Activated T-helper 2 cell treated with anti-CD3 and anti-CD28 coated beads, Interferon-gamma antibody, Interleukin-2, Interleukin-4, amounts not matched to agents 10 μg/mL and 5 μg/mL and 100 μg/mL, durations not matched to agents 14 hours and 24 hours and 36 hours (primary cell): ENCODE data around the gene TDRD12. TPM values are rescaled to one million over a fixed set of nuclear protein-coding genes. Genes with fewer than 3 reads are reported as not detected.
A peak's percentile ranks its signal among the peaks of the same experiment; 100 is the strongest.

Experiments
- DNase-seq: peaks from one replicate; pipeline ENCODE4 v3.0.0; 2021; ENCODE audit warnings: low spot score
- H3K27ac Mint-ChIP-seq: one replicate; pipeline ENCODE4 v1.8.0; 2021; ENCODE audit warnings: mixed read lengths
- H3K27me3 Mint-ChIP-seq: one replicate; pipeline ENCODE4 v1.8.0; 2021; ENCODE audit warnings: low read depth, mixed read lengths
- H3K36me3 Mint-ChIP-seq: one replicate; pipeline ENCODE4 v1.8.0; 2021; ENCODE audit warnings: low read depth, mixed read lengths
- H3K4me1 Mint-ChIP-seq: one replicate; pipeline ENCODE4 v1.8.0; 2021; ENCODE audit warnings: low read depth, mixed read lengths
- H3K4me3 Mint-ChIP-seq: one replicate; pipeline ENCODE4 v1.8.0; 2021; ENCODE audit warnings: low read depth, mild to moderate bottlenecking, moderate library complexity, mixed read lengths
- H3K9me3 Mint-ChIP-seq: one replicate; pipeline ENCODE4 v1.8.0; 2021; ENCODE audit warnings: mixed read lengths
- intact Hi-C: fragments of 100-400 bp; cut with micrococcal nuclease; formaldehyde crosslinking; loops from one replicate; pipeline ENCODE4 v1.15.1; 2023
- total RNA-seq: library from RNA; stranded (reverse); gene quantifications from 2 replicates; pipeline ENCODE4 v1.2.3, GENCODE V29; 2022

TDRD12 gene, protein sequence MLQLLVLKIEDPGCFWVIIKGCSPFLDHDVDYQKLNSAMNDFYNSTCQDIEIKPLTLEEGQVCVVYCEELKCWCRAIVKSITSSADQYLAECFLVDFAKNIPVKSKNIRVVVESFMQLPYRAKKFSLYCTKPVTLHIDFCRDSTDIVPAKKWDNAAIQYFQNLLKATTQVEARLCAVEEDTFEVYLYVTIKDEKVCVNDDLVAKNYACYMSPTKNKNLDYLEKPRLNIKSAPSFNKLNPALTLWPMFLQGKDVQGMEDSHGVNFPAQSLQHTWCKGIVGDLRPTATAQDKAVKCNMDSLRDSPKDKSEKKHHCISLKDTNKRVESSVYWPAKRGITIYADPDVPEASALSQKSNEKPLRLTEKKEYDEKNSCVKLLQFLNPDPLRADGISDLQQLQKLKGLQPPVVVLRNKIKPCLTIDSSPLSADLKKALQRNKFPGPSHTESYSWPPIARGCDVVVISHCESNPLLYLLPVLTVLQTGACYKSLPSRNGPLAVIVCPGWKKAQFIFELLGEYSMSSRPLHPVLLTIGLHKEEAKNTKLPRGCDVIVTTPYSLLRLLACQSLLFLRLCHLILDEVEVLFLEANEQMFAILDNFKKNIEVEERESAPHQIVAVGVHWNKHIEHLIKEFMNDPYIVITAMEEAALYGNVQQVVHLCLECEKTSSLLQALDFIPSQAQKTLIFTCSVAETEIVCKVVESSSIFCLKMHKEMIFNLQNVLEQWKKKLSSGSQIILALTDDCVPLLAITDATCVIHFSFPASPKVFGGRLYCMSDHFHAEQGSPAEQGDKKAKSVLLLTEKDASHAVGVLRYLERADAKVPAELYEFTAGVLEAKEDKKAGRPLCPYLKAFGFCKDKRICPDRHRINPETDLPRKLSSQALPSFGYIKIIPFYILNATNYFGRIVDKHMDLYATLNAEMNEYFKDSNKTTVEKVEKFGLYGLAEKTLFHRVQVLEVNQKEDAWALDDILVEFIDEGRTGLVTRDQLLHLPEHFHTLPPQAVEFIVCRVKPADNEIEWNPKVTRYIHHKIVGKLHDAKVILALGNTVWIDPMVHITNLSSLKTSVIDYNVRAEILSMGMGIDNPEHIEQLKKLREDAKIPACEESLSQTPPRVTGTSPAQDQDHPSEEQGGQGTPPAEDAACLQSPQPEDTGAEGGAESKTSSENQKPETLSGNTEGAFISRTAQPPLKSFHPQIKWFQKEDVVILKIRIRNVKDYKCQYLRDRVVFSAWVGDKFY (N-terminal part only)
- total RNA-seq, result 0.07 TPM in 1 of 2 replicates, not detected in the other

DNA sequence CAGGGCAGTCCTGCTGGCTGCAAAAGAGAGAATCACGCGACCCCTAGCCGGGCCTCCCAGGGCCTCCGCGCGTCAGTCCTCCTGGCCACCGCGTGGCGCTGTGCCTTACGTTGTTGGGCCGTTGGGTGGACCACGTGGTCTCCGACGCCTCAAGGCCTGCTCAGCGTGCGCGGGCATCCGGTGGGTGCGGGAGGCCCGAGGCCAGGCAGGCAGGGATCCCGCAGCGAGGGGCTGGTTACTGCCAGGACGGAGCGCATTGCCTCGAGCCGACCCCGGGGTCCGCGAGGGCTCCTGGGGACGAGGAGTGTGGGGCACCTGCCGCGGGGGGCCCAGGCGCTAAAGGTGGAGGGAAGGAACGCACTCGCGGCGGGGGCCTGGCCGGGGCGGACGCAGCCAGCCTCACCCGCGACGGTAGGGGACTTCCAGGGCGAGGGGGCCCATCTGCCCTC, at the start of gene TDRD12:
TDRD12 (plus strand) TSS at position 157 of the 449 bp plus-strand sequence. CDS start 306 bp downstream, outside the sequence.
- Mint-ChIP-seq H3K27me3 (no peaks in the 10 kb centered on the region), H3K4me3 (no peak within 1 kb of the TSS), H3K27ac (no peak within 1 kb of the TSS), H3K4me1 (no peaks in the 10 kb centered on the region), H3K9me3 (no peaks in the 10 kb centered on the region), H3K36me3 (peaks cover 8% of the 10 kb centered on the region)
- no peak for DNase-seq
- intact Hi-C loops, result no loop called here

DNA sequence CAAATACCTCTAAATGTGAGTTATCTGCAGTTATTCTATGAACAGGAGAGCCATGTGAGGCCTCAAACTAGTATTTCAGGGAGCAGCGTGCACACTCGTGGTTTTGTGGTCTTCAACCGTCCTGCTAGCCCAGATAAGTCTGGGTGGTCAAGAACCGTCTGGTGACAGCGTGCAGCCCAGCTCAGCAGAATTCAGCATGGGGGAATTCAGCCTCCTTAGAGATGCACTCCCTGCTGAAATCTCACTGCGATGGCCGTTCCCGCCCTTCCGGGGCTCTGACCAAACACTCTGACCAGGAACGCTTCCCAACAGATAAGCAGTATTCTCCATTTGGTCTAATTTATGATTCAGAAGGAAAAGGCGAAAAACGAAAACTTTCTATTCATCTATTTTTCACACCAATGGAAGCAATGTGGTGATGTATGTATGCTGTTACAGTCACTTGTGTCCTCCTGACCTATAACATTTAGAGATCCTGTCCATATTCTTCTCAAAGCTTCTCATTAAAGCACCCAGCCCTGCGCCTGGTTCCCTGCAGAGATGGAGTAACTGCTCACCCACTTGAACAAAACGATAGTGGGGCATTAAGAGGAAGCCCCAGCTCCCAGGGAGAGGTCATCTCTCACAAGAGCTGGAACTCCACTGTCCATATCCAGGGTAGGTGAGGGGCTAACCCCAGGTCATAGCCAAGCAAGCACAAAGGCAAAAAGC, 47.5 kb upstream of the TDRD12 start:
- peaks cover 4% of the 10 kb centered on the region for H3K36me3 Mint-ChIP-seq
- H3K4me1 Mint-ChIP-seq, result peaks cover 28% of the 10 kb centered on the region
- H3K27me3 Mint-ChIP-seq, result peaks cover 4% of the 10 kb centered on the region
- peak overlapping the region; percentile 13 for H3K4me3 Mint-ChIP-seq
- H3K27ac Mint-ChIP-seq, result no peak overlapping the region
- intact Hi-C loops, result loop anchor here (10.0 kb wide), 1 partner anchor 1503 kb away; the partner anchor contains the start of gene LSM14A
- no peak for DNase-seq
- H3K9me3 Mint-ChIP-seq, result no peaks in the 10 kb centered on the region

DNA sequence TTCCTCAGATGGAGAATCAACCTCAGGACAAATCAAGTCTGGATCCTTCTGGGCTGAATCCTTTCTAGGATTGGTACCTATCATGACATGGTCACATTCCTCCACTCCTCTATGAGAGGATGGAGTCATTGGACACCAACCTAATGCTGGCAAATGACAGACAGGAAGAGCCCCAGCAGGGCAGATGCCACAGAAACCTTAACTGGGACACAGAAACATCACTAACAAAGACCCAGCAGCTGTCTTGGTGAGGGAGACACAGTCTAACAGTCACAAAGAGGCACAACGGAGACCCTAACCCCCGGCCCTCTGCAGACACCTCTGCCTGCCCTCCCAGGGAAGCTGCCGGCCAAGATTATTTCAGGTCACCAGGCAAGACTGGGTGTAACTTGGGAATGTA, 46.7 kb upstream of the TDRD12 start:
- DNase-seq, result no peak
- peak overlapping the region; percentile 43 for H3K4me3 Mint-ChIP-seq
- H3K36me3 Mint-ChIP-seq, result peaks cover 4% of the 10 kb centered on the region
- H3K9me3 Mint-ChIP-seq, result no peaks in the 10 kb centered on the region
- H3K4me1 Mint-ChIP-seq, result peaks cover 33% of the 10 kb centered on the region
- intact Hi-C loops, result loop anchor here (10.0 kb wide), 1 partner anchor 1502 kb away; the partner anchor contains the start of gene LSM14A
- peaks cover 12% of the 10 kb centered on the region for H3K27me3 Mint-ChIP-seq
- H3K27ac Mint-ChIP-seq, result no peak overlapping the region

DNA sequence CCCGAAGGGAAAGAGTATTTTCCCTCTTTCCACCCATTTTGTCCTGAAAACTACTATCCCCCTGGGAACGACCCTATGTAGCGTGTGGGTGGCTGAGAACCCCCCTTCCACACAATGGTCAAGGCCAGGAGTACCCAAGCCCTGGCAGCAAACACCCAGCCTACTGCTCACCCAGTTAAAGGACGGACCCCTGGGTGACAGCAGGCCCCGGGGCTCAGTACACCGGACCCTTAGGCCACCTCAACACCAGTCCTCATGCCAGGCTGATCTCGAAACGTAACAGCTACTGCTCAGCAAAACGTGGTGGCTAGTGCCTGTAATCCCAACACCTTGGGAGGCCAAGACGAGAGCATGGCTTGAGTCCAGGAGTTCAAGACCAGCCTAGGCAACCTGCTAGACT, 46.0 kb upstream of the TDRD12 start:
- DNase-seq, result no peak
- intact Hi-C loops, result loop anchor here (10.0 kb wide), 1 partner anchor 1501 kb away; the partner anchor contains the start of gene LSM14A

DNA sequence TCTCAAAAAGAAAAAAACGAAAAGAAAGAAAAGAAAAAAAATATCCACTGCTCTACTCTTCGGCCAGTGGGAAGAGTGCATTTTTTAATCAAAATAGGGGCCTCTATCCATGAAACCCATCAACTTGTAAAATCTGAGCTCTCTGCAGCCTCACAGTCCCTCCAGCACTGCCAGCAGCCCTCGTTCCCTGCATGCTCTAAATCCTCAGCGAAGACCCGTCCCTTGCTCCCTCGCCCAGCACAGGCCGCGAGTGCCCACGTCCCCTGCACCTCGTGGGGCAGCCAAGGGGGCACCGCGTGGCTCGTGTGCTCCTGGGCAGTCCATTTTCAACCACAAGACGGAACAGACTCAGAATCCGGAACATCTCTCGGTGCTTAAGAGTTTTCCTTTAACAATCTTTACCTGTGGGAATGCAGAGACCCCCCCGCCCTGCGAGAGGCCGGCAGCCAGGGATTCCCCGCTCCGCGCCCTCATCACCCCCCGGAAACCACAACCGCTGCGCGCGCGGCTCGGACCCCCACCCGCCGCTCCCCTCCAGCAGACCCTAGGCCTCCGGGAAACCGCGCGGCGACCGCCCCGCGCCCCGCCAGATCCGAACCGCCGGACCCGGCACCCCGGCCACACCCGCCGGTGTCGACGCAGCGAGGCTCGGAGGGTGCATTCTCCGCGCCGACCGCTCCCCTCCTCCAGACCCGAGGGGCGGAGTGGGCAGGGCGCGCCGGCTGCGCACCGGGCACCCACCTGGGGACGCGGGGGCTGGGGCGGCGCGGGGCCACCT, 45.2 kb upstream of the TDRD12 start:
- peak overlapping the region; percentile 95 for H3K4me3 Mint-ChIP-seq
- H3K4me1 Mint-ChIP-seq, result peaks cover 32% of the 10 kb centered on the region
- peaks cover 4% of the 10 kb centered on the region for H3K36me3 Mint-ChIP-seq
- peak overlapping the region; percentile 84 for H3K27ac Mint-ChIP-seq
- H3K27me3 Mint-ChIP-seq, result peaks cover 15% of the 10 kb centered on the region
- no peaks in the 10 kb centered on the region for H3K9me3 Mint-ChIP-seq
- DNase-seq, result no peak
- intact Hi-C loops, result loop anchor here (2.0 to 10.0 kb wide), 2 partner anchors 94 to 1500 kb away; partner anchors contain the start of genes LSM14A and PDCD5

More for the DNA sequence above, 46.0 kb upstream of the TDRD12 start:
- peak overlapping the region; percentile 95 for H3K4me3 Mint-ChIP-seq
- peaks cover 15% of the 10 kb centered on the region for H3K27me3 Mint-ChIP-seq
- no peaks in the 10 kb centered on the region for H3K9me3 Mint-ChIP-seq
- no peak overlapping the region for H3K27ac Mint-ChIP-seq
- peaks cover 4% of the 10 kb centered on the region for H3K36me3 Mint-ChIP-seq
- H3K4me1 Mint-ChIP-seq, result peaks cover 33% of the 10 kb centered on the region

DNA sequence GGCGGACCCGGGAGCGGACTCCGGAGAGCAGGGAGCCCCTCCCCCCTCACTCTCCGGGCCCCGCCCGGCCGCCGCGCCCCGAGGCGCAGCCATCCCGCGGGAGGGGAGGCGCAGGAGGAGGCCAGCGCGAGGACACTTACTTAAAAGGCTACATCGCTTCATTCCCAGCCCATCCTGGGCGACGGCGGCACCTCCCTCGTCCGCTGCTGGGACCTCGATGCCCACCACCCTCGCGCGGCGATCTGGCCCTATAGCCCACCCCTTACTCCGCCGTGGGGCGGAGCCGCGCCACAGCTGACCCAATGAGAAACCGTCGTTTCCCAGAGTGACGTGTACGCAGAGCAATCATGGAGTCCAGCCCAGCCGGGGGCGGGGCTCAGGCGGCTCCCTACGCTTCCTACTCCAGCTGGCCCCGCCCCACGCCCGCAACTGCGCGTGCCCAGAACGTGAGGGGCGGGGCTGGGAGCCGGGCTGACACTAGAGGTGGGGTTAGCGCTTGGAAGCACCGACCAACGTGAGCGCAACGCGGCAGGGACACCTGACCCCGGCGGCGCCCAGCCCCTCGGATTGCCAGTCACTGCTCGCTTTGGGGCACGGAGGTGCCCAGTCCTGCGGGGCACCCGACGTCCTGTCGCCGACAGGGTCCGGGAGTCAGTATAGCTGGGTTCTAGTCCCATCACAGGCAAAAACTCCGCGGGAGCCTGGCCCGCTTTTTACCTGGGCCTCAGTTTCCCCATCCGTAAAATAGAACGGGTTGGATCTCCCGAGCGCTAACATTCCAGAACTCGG, 44.4 kb upstream of the TDRD12 start, which contains the start of gene ANKRD27:
ANKRD27 (minus strand) TSS at position 250 of the 789 bp plus-strand sequence. CDS start 16,165 bp downstream, outside the sequence.
- Mint-ChIP-seq H3K36me3 (peaks cover 4% of the 10 kb centered on the region), H3K4me1 (peaks cover 26% of the 10 kb centered on the region), H3K4me3 (peak within 1 kb of the TSS; percentile 95), H3K27ac (peak within 1 kb of the TSS; percentile 84), H3K27me3 (peaks cover 15% of the 10 kb centered on the region), H3K9me3 (no peaks in the 10 kb centered on the region)
- peak; percentile 96 for DNase-seq
- intact Hi-C loops, result loop anchor here (1.0 to 10.0 kb wide), 4 partner anchors 16 to 1500 kb away; partner anchors contain the start of genes FAAP24, LSM14A, NUDT19 and PDCD5

DNA sequence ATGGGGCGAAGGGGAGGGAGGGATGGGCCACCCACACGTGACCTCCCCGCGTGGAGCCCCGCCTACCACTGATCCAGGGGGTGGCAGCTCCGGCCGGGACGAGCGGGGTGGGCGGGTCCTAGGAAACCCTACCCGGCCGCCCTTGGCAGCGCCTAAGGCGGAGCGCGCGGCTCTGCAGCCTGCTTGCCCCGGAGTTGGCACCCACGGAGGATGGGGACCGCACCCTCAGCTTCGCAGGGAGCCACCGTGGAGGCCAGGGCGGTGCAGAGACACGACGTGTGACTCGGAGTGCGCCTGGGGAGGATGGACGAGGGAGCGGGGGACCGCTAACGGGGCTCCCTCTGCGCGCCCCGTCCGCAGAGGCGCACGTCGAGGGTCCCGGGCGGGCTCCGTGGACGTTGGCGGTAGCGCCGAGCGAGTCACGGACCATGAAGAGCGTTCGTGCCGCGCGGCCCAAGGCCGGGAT, 43.8 kb upstream of the TDRD12 start, which contains the start of gene RGS9BP:
RGS9BP (plus strand) TSS at position 129 of the 466 bp plus-strand sequence. CDS start 416 bp downstream, outside the sequence.
- peak; percentile 54 for DNase-seq
- H3K9me3 Mint-ChIP-seq, result no peaks in the 10 kb centered on the region
- H3K4me3 Mint-ChIP-seq, result peak within 1 kb of the TSS; percentile 82
- peaks cover 25% of the 10 kb centered on the region for H3K4me1 Mint-ChIP-seq
- intact Hi-C loops, result loop anchor here (1.0 to 10.0 kb wide), 4 partner anchors 16 to 1499 kb away; partner anchors contain the start of genes FAAP24, LSM14A, NUDT19 and PDCD5
- peaks cover 16% of the 10 kb centered on the region for H3K27me3 Mint-ChIP-seq
- H3K27ac Mint-ChIP-seq, result peak within 1 kb of the TSS; percentile 17
- peaks cover 4% of the 10 kb centered on the region for H3K36me3 Mint-ChIP-seq

DNA sequence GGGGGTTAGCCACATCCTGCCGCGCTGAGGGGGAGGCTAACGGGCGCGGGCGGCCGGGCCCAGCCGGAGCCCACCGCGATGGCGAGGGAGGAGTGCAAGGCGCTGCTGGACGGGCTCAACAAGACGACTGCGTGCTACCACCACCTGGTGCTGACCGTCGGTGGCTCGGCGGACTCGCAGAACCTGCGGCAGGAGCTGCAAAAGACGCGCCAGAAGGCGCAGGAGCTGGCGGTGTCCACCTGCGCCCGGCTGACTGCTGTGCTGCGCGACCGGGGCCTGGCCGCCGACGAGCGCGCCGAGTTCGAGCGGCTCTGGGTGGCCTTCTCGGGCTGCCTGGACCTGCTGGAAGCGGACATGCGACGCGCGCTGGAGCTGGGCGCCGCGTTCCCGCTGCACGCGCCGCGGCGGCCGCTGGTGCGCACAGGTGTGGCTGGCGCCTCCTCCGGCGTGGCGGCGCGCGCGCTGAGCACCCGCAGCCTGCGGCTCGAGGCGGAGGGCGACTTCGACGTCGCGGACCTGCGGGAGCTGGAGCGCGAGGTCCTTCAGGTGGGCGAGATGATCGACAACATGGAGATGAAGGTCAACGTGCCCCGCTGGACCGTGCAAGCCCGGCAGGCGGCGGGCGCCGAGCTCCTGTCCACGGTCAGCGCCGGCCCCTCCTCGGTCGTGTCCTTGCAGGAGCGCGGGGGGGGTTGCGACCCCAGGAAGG, 43.2 kb upstream of the TDRD12 start:
- peak; percentile 19 for DNase-seq
- intact Hi-C loops, result loop anchor here (10.0 kb wide), 1 partner anchor 1498 kb away; the partner anchor contains the start of gene LSM14A
- Mint-ChIP-seq H3K27ac (no peak overlapping the region), H3K27me3 (peaks cover 21% of the 10 kb centered on the region), H3K36me3 (peaks cover 4% of the 10 kb centered on the region), H3K4me1 (peaks cover 25% of the 10 kb centered on the region), H3K9me3 (no peaks in the 10 kb centered on the region), H3K4me3 (peak overlapping the region; percentile 82)

DNA sequence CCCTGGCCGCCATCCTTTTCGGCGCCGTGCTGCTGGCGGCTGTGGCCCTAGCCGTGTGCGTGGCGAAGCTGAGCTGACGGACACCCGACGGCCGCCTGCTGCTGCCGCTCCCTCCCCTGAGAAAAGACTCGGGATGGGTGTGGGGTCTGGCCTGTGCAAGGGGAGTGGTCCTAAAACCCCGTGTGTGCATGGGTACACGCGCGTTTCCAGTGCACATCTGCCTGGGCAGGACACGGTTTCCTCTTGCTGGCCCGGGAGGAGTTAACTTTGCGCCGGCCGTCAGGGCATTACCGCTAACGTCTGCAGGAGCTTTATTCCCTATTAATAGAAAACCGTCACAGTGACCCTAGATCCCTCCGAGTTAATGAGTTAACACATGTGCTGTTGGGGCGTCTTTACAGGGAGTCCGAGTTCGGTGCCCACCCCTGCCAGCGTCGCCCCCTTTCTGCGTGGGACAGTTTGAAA, 42.6 kb upstream of the TDRD12 start:
- Mint-ChIP-seq H3K9me3 (no peaks in the 10 kb centered on the region), H3K27ac (no peak overlapping the region), H3K27me3 (peaks cover 21% of the 10 kb centered on the region), H3K36me3 (peaks cover 1% of the 10 kb centered on the region), H3K4me1 (peaks cover 25% of the 10 kb centered on the region), H3K4me3 (peak overlapping the region; percentile 48)
- intact Hi-C loops, result loop anchor here (10.0 kb wide), 1 partner anchor 1498 kb away; the partner anchor contains the start of gene LSM14A
- no peak for DNase-seq
